ENCODE results near the gene SIPA1L2. TPM values are rescaled to one million over a fixed set of nuclear protein-coding genes. Genes with fewer than 3 reads are reported as not detected.

The SIPA1L2 gene
- total and polyA plus RNA-seq, 10 of the 15 experiments (the other 5 are each of a cell fraction or from before 2014, with no cell fraction given): 0.01 to 0.18 TPM; not detected in 8

DNA sequence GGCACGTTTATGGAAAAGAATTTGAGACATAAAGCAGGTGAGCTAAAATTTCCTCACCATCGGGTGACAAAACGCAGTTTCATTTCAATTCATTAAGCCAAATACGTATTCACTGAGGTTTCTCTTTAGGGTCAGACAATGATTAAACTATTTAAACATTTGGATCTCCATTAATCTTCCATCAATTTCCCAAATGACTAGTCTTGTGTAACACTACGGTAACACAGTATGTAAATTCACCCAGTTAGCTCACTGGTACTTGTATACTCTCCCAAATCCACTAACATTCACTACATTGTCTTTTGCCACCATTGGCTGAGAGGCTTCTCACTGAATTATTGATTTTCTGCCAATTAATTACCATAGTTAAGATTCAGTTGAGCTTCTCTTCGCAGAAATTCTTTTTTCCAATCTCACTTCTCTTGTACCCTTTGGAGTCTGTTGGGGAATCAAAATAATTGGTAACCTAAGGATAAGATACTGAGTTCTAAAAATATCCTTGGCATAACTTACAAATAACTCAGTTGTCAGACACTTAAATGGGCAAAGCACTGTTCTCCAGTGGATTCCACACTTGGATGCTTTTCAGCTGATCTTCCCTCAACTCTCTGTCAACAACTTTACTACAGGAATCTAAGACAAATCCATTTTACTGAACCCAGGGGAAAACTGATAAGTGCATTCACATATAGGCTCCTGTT, 40.7 kb downstream of the SIPA1L2 start:
- ATAC-seq (no peak), DNase-seq (ENCODE audit: low read depth, low spot score) (no peak), FAIRE-seq (no peak)
- Histone ChIP-seq H3K27ac (ENCODE audit: control insufficient read depth, insufficient read depth) (no peak overlapping the region), H3K27me3 (replicated peaks in 1 of 2; ENCODE audit: control insufficient read depth in 2 of 2, insufficient read depth in 2 of 2, low read length in 1 of 2) (no peaks in the 10 kb centered on the region), H3K9ac (ENCODE audit: control insufficient read depth, insufficient read depth, low read length) (no peak overlapping the region), H3K79me2 (ENCODE audit: control insufficient read depth, insufficient read depth, low read length) (no peaks in the 10 kb centered on the region), H4K20me1 (ENCODE audit: control insufficient read depth, insufficient read depth) (no peaks in the 10 kb centered on the region), H3K36me3 (ENCODE audit: control insufficient read depth in 2 of 2, insufficient read depth in 2 of 2, low read length in 1 of 2) (no peaks in the 10 kb centered on the region), H3K4me2 (ENCODE audit: control insufficient read depth, insufficient read depth) (no peak overlapping the region), H2AFZ (ENCODE audit: control insufficient read depth, low read depth, low read length) (no peak overlapping the region), H3K4me1 (ENCODE audit: control insufficient read depth, insufficient read depth, low read length) (peaks cover 8% of the 10 kb centered on the region), H3K9me3 (replicated peaks; ENCODE audit: control insufficient read depth, insufficient read depth, low read length) (no peaks in the 10 kb centered on the region; the same call in 2 of the 3 replicates), H3K4me3 (no peak overlapping the region)
- SMC1A ChIA-PET (ENCODE audit: uncharacterized antibody, unreplicated experiment): no interaction called here
- in situ Hi-C loops (cut with MboI): no loop called here
- POLR2A ChIA-PET: no interaction called here
- CTCF ChIA-PET: no interaction called here
- 51% methylated on average over 6 of the region's 6 CpGs for WGBS (ENCODE audit: insufficient coverage, insufficient replicate concordance, low lambda C conversion rate, missing lambda C conversion rate)
- TF ChIP-seq NFIC (IDR thresholded peaks at IDR 0.05; ENCODE audit: low read depth, low read length) (no peak), SIN3A (IDR thresholded peaks at IDR 0.05; ENCODE audit: low read depth, low read length) (no peak), ZBED1 (IDR thresholded peaks at IDR 0.05; ENCODE audit: borderline replicate concordance) (no peak), IKZF2 (IDR thresholded peaks at IDR 0.05) (no peak), ASH2L (IDR thresholded peaks at IDR 0.05; ENCODE audit: borderline replicate concordance, low read depth) (no peak), ZNF622 (IDR thresholded peaks at IDR 0.05) (no peak), SMC3 (IDR thresholded peaks at IDR 0.05; ENCODE audit: borderline replicate concordance, low read length) (no peak), TAF1 (IDR thresholded peaks at IDR 0.05; ENCODE audit: borderline replicate concordance, low read depth, low read length) (no peak), STAT3 (IDR thresholded peaks at IDR 0.05; ENCODE audit: low read depth, low read length) (no peak), SPI1 (IDR thresholded peaks at IDR 0.05; ENCODE audit: borderline replicate concordance, insufficient read depth, low read depth, low read length) (no peak), BCL11A (IDR thresholded peaks at IDR 0.05; ENCODE audit: low read depth, low read length) (no peak), SREBF2 (IDR thresholded peaks at IDR 0.05; ENCODE audit: low read length) (no peak)
- TF ChIP-seq, protein P1, sequence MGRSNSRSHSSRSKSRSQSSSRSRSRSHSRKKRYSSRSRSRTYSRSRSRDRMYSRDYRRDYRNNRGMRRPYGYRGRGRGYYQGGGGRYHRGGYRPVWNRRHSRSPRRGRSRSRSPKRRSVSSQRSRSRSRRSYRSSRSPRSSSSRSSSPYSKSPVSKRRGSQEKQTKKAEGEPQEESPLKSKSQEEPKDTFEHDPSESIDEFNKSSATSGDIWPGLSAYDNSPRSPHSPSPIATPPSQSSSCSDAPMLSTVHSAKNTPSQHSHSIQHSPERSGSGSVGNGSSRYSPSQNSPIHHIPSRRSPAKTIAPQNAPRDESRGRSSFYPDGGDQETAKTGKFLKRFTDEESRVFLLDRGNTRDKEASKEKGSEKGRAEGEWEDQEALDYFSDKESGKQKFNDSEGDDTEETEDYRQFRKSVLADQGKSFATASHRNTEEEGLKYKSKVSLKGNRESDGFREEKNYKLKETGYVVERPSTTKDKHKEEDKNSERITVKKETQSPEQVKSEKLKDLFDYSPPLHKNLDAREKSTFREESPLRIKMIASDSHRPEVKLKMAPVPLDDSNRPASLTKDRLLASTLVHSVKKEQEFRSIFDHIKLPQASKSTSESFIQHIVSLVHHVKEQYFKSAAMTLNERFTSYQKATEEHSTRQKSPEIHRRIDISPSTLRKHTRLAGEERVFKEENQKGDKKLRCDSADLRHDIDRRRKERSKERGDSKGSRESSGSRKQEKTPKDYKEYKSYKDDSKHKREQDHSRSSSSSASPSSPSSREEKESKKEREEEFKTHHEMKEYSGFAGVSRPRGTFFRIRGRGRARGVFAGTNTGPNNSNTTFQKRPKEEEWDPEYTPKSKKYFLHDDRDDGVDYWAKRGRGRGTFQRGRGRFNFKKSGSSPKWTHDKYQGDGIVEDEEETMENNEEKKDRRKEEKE (IDR thresholded peaks at IDR 0.05): no peak
- TF ChIP-seq, protein P2, sequence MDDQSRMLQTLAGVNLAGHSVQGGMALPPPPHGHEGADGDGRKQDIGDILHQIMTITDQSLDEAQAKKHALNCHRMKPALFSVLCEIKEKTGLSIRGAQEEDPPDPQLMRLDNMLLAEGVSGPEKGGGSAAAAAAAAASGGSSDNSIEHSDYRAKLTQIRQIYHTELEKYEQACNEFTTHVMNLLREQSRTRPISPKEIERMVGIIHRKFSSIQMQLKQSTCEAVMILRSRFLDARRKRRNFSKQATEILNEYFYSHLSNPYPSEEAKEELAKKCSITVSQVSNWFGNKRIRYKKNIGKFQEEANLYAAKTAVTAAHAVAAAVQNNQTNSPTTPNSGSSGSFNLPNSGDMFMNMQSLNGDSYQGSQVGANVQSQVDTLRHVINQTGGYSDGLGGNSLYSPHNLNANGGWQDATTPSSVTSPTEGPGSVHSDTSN (IDR thresholded peaks at IDR 0.05; ENCODE audit: insufficient replicate concordance, low read depth, low read length): no peak
- TF ChIP-seq, protein P3, sequence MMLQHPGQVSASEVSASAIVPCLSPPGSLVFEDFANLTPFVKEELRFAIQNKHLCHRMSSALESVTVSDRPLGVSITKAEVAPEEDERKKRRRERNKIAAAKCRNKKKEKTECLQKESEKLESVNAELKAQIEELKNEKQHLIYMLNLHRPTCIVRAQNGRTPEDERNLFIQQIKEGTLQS (IDR thresholded peaks at IDR 0.05; ENCODE audit: borderline replicate concordance, extremely low read depth, low read depth, low read length): no peak
- TF ChIP-seq, protein P4, sequence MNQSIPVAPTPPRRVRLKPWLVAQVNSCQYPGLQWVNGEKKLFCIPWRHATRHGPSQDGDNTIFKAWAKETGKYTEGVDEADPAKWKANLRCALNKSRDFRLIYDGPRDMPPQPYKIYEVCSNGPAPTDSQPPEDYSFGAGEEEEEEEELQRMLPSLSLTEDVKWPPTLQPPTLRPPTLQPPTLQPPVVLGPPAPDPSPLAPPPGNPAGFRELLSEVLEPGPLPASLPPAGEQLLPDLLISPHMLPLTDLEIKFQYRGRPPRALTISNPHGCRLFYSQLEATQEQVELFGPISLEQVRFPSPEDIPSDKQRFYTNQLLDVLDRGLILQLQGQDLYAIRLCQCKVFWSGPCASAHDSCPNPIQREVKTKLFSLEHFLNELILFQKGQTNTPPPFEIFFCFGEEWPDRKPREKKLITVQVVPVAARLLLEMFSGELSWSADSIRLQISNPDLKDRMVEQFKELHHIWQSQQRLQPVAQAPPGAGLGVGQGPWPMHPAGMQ (IDR thresholded peaks at IDR 0.05; ENCODE audit: borderline replicate concordance): no peak
- RAD21 ChIA-PET (ENCODE audit: unreplicated experiment): no interaction called here
- intact Hi-C loops (cut with micrococcal nuclease; ENCODE audit: unreplicated experiment): no loop called here
- BruUV-seq (replicated peaks): no TSS peak

All from GM12878 (cell line).